Measurements from ENCODE around the gene ZMIZ2. TPM values are rescaled to one million over a fixed set of nuclear protein-coding genes. Genes with fewer than 3 reads are reported as not detected.
A peak's percentile ranks its signal among the peaks of the same experiment; 100 is the strongest.
"Not testable (repeated sequence)": the region's sequence is repeated elsewhere in the genome, so short reads cannot be mapped to it uniquely, and the experiment has no call there.

The ZMIZ2 gene
- total RNA-seq, 2 experiments from 2014 or later: 120 to 124 TPM

GRCh38 chr7:44711528-44711927 is 37.1 kb upstream of the ZMIZ2 start:
- Mint-ChIP-seq H3K27me3 (peaks cover 2% of the 10 kb centered on the region), H3K4me3 (no peak overlapping the region), H3K27ac (no peak overlapping the region), H3K36me3 (peaks cover 3% of the 10 kb centered on the region), H3K9me3 (no peaks in the 10 kb centered on the region), H3K4me1 (peaks cover 7% of the 10 kb centered on the region)
- DNase-seq: no peak
- POLR2A ChIA-PET: no interaction called here
- ATAC-seq (ENCODE audit: low read depth): no peak

GRCh38 chr7:44712012-44712411 is 36.6 kb upstream of the ZMIZ2 start:
- peaks cover 3% of the 10 kb centered on the region for H3K36me3 Mint-ChIP-seq
- no peaks in the 10 kb centered on the region for H3K9me3 Mint-ChIP-seq
- H3K4me1 Mint-ChIP-seq: peaks cover 7% of the 10 kb centered on the region
- DNase-seq (no peak), ATAC-seq (ENCODE audit: low read depth) (no peak)
- POLR2A ChIA-PET: no interaction called here
- H3K27me3 Mint-ChIP-seq: peaks cover 2% of the 10 kb centered on the region
- H3K4me3 Mint-ChIP-seq: no peak overlapping the region
- H3K27ac Mint-ChIP-seq: no peak overlapping the region

- POLR2A ChIA-PET: no interaction called here
- Mint-ChIP-seq H3K27me3 (peaks cover 2% of the 10 kb centered on the region), H3K9me3 (no peaks in the 10 kb centered on the region), H3K36me3 (peaks cover 1% of the 10 kb centered on the region), H3K27ac (no peak overlapping the region), H3K4me3 (no peak overlapping the region), H3K4me1 (peaks cover 7% of the 10 kb centered on the region)
- ATAC-seq (ENCODE audit: low read depth): no peak
- DNase-seq: no peak
These were observed 35.5 kb upstream of the ZMIZ2 start for GRCh38 chr7:44713141-44713540.

- POLR2A ChIA-PET: no interaction called here
- Mint-ChIP-seq H3K4me3 (no peak overlapping the region), H3K27me3 (peaks cover 2% of the 10 kb centered on the region), H3K36me3 (peaks cover 1% of the 10 kb centered on the region), H3K4me1 (peaks cover 7% of the 10 kb centered on the region), H3K27ac (no peak overlapping the region), H3K9me3 (no peaks in the 10 kb centered on the region)
- ATAC-seq (ENCODE audit: low read depth) (no peak), DNase-seq (no peak)
These were observed 34.8 kb upstream of the ZMIZ2 start for GRCh38 chr7:44713680-44714335.

- POLR2A ChIA-PET: no interaction called here
- ATAC-seq (ENCODE audit: low read depth) (no peak), DNase-seq (no peak)
- H3K4me3 Mint-ChIP-seq: no peak overlapping the region
- H3K27me3 Mint-ChIP-seq: peaks cover 2% of the 10 kb centered on the region
- H3K4me1 Mint-ChIP-seq: peaks cover 7% of the 10 kb centered on the region
- peaks cover 2% of the 10 kb centered on the region for H3K9me3 Mint-ChIP-seq
- H3K27ac Mint-ChIP-seq: no peak overlapping the region
- H3K36me3 Mint-ChIP-seq: peaks cover 2% of the 10 kb centered on the region
These were observed 32.4 kb upstream of the ZMIZ2 start for GRCh38 chr7:44716205-44716604.

- Mint-ChIP-seq H3K36me3 (peaks cover 2% of the 10 kb centered on the region), H3K27ac (no peak overlapping the region), H3K27me3 (peaks cover 2% of the 10 kb centered on the region), H3K4me3 (no peak overlapping the region), H3K4me1 (no peaks in the 10 kb centered on the region), H3K9me3 (peaks cover 4% of the 10 kb centered on the region)
- POLR2A ChIA-PET: no interaction called here
- DNase-seq (no peak), ATAC-seq (ENCODE audit: low read depth) (no peak)
These were observed 28.3 kb upstream of the ZMIZ2 start for GRCh38 chr7:44720301-44720700.

- Mint-ChIP-seq H3K27ac (no peak overlapping the region), H3K36me3 (peaks cover 2% of the 10 kb centered on the region)
- POLR2A ChIA-PET: no interaction called here
These were observed 24.4 kb upstream of the ZMIZ2 start for GRCh38 chr7:44724276-44724675.

GRCh38 chr7:44726250-44726649 is 22.4 kb upstream of the ZMIZ2 start:
- ATAC-seq (ENCODE audit: low read depth); H3K36me3 Mint-ChIP-seq; H3K4me1 Mint-ChIP-seq; H3K9me3 Mint-ChIP-seq; H3K27me3 Mint-ChIP-seq; DNase-seq; H3K27ac Mint-ChIP-seq; H3K4me3 Mint-ChIP-seq; POLR2A ChIA-PET: not testable (repeated sequence)

More at GRCh38 chr7:44724276-44724675, 24.4 kb upstream of the ZMIZ2 start:
- H3K9me3 Mint-ChIP-seq: peaks cover 4% of the 10 kb centered on the region
- H3K4me1 Mint-ChIP-seq: peaks cover 5% of the 10 kb centered on the region
- no peak for DNase-seq
- H3K4me3 Mint-ChIP-seq: no peak overlapping the region
- no peak for ATAC-seq (ENCODE audit: low read depth)
- H3K27me3 Mint-ChIP-seq: peaks cover 2% of the 10 kb centered on the region

- Mint-ChIP-seq H3K4me1 (peaks cover 5% of the 10 kb centered on the region), H3K27me3 (peaks cover 4% of the 10 kb centered on the region), H3K9me3 (no peaks in the 10 kb centered on the region), H3K4me3 (no peak overlapping the region), H3K27ac (no peak overlapping the region), H3K36me3 (no peaks in the 10 kb centered on the region)
- ATAC-seq (ENCODE audit: low read depth) (peak; percentile 33), DNase-seq (no peak)
- POLR2A ChIA-PET: no interaction called here
These were observed 21.3 kb upstream of the ZMIZ2 start for GRCh38 chr7:44727158-44727936.

- Mint-ChIP-seq H3K4me3 (no peak overlapping the region), H3K27me3 (peaks cover 4% of the 10 kb centered on the region), H3K4me1 (peaks cover 5% of the 10 kb centered on the region), H3K27ac (no peak overlapping the region), H3K36me3 (no peaks in the 10 kb centered on the region), H3K9me3 (no peaks in the 10 kb centered on the region)
- POLR2A ChIA-PET: no interaction called here
- ATAC-seq (ENCODE audit: low read depth): no peak
- DNase-seq: no peak
These were observed 20.7 kb upstream of the ZMIZ2 start for GRCh38 chr7:44727937-44728262.

GRCh38 chr7:44729949-44730590 is 18.6 kb upstream of the ZMIZ2 start:
- Mint-ChIP-seq H3K36me3 (no peaks in the 10 kb centered on the region), H3K9me3 (no peaks in the 10 kb centered on the region), H3K27ac (no peak overlapping the region), H3K27me3 (peaks cover 2% of the 10 kb centered on the region), H3K4me1 (peaks cover 5% of the 10 kb centered on the region), H3K4me3 (no peak overlapping the region)
- peak; percentile 36 for ATAC-seq (ENCODE audit: low read depth)
- DNase-seq: no peak
- POLR2A ChIA-PET: no interaction called here

- H3K4me3 Mint-ChIP-seq; H3K27ac Mint-ChIP-seq; DNase-seq; H3K4me1 Mint-ChIP-seq; H3K36me3 Mint-ChIP-seq; H3K27me3 Mint-ChIP-seq; H3K9me3 Mint-ChIP-seq; ATAC-seq (ENCODE audit: low read depth): not testable (repeated sequence)
- POLR2A ChIA-PET: interaction anchor here (1.2 kb wide), 1 partner anchor 18 kb away, joined by 5 read pairs; no protein-coding TSS in a partner anchor
These were observed 15.7 kb upstream of the ZMIZ2 start for GRCh38 chr7:44732971-44733370.

- POLR2A ChIA-PET: interaction anchor here (1.2 kb wide), 1 partner anchor 17 kb away, joined by 5 read pairs; no protein-coding TSS in a partner anchor
- Mint-ChIP-seq H3K4me3 (no peak overlapping the region), H3K4me1 (peaks cover 7% of the 10 kb centered on the region), H3K27ac (no peak overlapping the region), H3K27me3 (peaks cover 2% of the 10 kb centered on the region), H3K9me3 (no peaks in the 10 kb centered on the region), H3K36me3 (no peaks in the 10 kb centered on the region)
- DNase-seq: no peak
- no peak for ATAC-seq (ENCODE audit: low read depth)
These were observed 14.8 kb upstream of the ZMIZ2 start for GRCh38 chr7:44733708-44734481.
